HUES6 (cell line): ENCODE measurements around the gene BAHD1.

Experiments
- H3K27ac ChIP-seq: 2 replicates; pipeline ENCODE4 v1.7.0; 2013; ENCODE audit warnings: low read depth, mild to moderate bottlenecking, low read length, inconsistent platforms
- H3K27me3 ChIP-seq: 2 replicates; pipeline ENCODE4 v1.6.1; 2013; ENCODE audit warnings: low read length; ENCODE audit not compliant: control insufficient read depth, insufficient read depth
- H3K36me3 ChIP-seq: 2 replicates; pipeline ENCODE4 v1.6.1; 2013; ENCODE audit warnings: low read length; ENCODE audit not compliant: control insufficient read depth, insufficient read depth
- H3K4me1 ChIP-seq: 2 replicates; pipeline ENCODE4 v1.6.1; 2013; ENCODE audit warnings: low read length; ENCODE audit not compliant: control insufficient read depth, insufficient read depth
- H3K4me3 ChIP-seq: 2 replicates; pipeline ENCODE4 v1.5.1; 2013; ENCODE audit warnings: low read depth, low read length
- H3K9ac ChIP-seq: one replicate; pipeline ENCODE4 v1.6.1; 2013; ENCODE audit warnings: mild to moderate bottlenecking, low read length
- H3K9me3 ChIP-seq: 2 replicates; pipeline ENCODE4 v1.6.1; 2013; ENCODE audit warnings: low read depth, low read length; ENCODE audit not compliant: control insufficient read depth, insufficient read depth

The BAHD1 gene

DNA sequence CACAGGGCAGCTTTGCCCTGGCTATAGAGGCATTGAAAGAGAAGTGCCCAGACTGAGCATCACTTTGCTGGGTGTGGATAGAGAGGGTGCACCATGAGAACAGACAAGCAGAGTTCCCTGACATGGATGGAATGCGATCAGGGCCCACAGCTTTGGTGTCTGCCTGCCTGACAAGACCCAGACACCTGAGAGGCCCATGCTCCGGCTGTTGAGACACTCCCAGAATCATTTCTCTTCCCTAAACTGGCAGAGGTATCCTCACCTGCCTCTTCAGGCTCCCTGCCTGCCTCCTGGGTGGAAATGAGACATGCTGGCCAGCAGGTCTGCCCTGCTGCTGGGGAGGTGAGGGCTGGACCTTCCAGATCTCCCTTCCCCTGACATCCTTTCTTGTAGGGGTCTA lies 19.7 kb downstream of the BAHD1 start:
- no peaks in the 10 kb centered on the region for H3K27me3 ChIP-seq
- H3K4me3 ChIP-seq, result no peak overlapping the region
- no peaks in the 10 kb centered on the region for H3K9me3 ChIP-seq
- no peak overlapping the region for H3K27ac ChIP-seq
- peaks cover 70% of the 10 kb centered on the region for H3K36me3 ChIP-seq
- H3K9ac ChIP-seq, result no peak overlapping the region
- peaks cover 16% of the 10 kb centered on the region for H3K4me1 ChIP-seq

DNA sequence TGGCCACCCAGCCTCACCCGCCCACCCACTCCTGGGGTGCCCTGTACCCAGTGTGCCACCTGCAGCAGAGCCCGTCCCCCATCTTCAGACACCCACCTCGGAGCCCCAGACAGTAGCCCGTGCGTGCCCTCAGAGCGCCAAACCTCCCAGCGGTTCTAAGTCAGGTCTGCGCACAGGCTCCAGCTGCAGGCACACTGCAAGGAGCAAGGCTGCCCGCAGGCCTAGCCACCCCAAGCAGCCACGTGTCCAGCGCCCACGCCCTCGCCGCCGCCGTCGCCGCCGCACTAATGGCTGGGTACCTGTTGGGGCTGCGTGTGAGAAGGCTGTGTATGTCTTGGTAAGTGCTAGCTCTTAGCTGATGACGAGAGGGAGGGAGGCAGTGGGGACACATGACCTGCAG lies 21.2 kb downstream of the BAHD1 start:
- H3K27me3 ChIP-seq, result no peaks in the 10 kb centered on the region
- H3K9me3 ChIP-seq, result no peaks in the 10 kb centered on the region
- H3K27ac ChIP-seq, result no peak overlapping the region
- peaks cover 85% of the 10 kb centered on the region for H3K36me3 ChIP-seq
- no peak overlapping the region for H3K9ac ChIP-seq
- no peak overlapping the region for H3K4me3 ChIP-seq
- H3K4me1 ChIP-seq, result peaks cover 1% of the 10 kb centered on the region; the same call in 1 of the 2 replicates

DNA sequence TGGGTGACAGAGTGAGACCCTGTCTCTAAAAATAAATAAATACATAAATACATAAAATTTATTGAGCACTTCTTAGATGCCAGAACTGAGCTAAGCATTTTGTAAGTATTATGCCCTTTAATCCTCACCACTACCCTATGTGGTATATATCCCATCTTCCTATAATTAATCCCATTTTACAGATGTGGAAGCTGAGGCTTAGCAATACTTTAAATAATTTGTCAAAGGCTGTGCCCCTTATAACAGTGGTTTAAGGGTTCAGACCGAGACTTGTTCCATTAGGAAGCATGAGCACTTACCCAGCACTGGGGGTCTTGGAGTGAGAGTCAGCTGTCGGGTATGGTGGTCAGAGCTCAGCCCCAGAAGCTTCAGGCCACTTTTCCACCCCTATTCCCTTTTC lies 22.5 kb downstream of the BAHD1 start:
- Histone ChIP-seq H3K36me3 (peaks cover 87% of the 10 kb centered on the region), H3K27me3 (no peaks in the 10 kb centered on the region), H3K9me3 (no peaks in the 10 kb centered on the region), H3K9ac (no peak overlapping the region), H3K4me1 (no peaks in the 10 kb centered on the region), H3K4me3 (no peak overlapping the region), H3K27ac (no peak overlapping the region)

DNA sequence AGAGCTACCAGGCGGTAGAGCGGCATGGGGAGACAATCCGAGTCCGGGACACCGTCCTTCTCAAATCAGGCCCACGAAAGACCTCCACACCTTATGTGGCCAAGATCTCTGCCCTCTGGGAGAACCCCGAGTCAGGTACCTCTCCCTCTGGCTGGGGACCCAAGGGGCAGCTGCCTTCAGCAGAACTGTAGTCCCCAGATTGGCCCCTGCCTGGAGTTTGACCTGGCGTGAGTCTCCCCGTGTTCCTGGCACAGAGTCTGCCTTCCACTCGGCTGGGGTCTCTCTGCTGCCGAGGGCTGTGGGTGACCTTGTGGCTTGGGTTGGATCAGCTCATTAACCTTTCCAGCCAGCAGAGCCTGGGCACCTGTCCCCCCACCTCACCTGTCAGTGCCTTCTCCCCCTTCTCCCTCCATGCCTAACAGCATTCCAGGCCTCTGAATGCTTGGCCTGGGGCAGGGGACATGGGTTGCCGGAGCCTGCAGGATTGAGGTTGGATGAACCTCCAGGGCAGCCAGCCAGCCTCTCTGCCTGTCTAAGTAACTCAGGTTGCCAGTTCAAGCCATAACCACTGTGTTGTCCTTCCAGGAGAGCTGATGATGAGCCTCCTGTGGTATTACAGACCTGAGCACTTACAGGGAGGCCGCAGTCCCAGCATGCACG lies 23.3 kb downstream of the BAHD1 start:
- no peaks in the 10 kb centered on the region for H3K27me3 ChIP-seq
- no peak overlapping the region for H3K4me3 ChIP-seq
- H3K36me3 ChIP-seq, result peaks cover 82% of the 10 kb centered on the region
- no peak overlapping the region for H3K27ac ChIP-seq
- no peaks in the 10 kb centered on the region for H3K9me3 ChIP-seq
- no peaks in the 10 kb centered on the region for H3K4me1 ChIP-seq
- no peak overlapping the region for H3K9ac ChIP-seq

DNA sequence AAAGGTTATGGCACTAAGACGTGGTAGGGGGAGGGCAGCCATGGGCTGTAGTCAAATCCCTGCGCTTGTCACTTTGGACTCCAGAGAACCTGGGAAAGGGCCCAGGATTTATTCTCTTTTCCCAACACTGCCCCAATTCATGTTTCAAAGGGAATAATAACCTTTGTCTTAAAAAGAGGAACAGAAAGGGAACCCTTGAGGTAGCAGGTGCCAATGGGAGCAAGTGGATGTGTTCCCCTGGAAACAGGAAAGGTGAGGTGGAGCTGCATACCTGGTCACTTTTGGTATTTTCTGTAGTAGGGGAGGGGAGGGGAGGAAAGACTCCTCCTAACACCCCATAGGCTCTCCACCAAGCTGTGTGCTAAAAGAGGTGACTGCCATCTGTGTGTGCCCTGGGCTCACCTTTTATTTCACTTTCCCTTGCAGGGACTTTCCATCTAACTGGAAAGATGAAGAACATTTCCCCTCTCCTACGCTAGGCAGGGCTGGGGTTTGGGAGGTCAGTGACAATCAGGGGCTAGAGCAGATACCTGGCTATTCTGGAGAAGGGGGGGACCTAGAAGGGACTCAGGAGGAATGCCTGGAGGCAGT lies 23.9 kb downstream of the BAHD1 start:
- Histone ChIP-seq H3K4me3 (no peak overlapping the region), H3K9me3 (no peaks in the 10 kb centered on the region), H3K36me3 (peaks cover 76% of the 10 kb centered on the region), H3K27me3 (no peaks in the 10 kb centered on the region), H3K4me1 (peaks cover 4% of the 10 kb centered on the region; the same call in 1 of the 2 replicates), H3K27ac (no peak overlapping the region), H3K9ac (no peak overlapping the region)

DNA sequence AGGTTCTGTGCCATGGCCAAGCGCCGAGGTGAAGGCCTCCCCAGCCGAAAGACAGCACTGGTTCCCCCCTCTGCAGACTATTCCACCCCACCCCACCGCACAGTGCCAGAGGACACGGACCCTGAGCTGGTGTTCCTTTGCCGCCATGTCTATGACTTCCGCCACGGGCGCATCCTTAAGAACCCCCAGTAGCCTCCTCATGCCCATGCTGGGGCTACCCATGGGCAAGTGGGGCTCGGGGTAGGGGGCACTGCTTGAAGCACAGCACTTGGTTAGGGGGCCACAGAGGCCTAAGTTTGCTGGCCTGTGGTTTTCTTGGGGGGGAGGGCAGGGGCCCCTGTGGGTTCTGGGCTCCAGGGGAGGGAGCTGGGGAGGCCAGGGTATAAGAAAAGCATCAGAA lies 25.2 kb downstream of the BAHD1 start:
- H3K27ac ChIP-seq, result no peak overlapping the region
- H3K4me3 ChIP-seq, result no peak overlapping the region
- H3K9me3 ChIP-seq, result no peaks in the 10 kb centered on the region
- peaks cover 11% of the 10 kb centered on the region for H3K4me1 ChIP-seq
- H3K27me3 ChIP-seq, result no peaks in the 10 kb centered on the region
- no peak overlapping the region for H3K9ac ChIP-seq
- peaks cover 63% of the 10 kb centered on the region for H3K36me3 ChIP-seq

DNA sequence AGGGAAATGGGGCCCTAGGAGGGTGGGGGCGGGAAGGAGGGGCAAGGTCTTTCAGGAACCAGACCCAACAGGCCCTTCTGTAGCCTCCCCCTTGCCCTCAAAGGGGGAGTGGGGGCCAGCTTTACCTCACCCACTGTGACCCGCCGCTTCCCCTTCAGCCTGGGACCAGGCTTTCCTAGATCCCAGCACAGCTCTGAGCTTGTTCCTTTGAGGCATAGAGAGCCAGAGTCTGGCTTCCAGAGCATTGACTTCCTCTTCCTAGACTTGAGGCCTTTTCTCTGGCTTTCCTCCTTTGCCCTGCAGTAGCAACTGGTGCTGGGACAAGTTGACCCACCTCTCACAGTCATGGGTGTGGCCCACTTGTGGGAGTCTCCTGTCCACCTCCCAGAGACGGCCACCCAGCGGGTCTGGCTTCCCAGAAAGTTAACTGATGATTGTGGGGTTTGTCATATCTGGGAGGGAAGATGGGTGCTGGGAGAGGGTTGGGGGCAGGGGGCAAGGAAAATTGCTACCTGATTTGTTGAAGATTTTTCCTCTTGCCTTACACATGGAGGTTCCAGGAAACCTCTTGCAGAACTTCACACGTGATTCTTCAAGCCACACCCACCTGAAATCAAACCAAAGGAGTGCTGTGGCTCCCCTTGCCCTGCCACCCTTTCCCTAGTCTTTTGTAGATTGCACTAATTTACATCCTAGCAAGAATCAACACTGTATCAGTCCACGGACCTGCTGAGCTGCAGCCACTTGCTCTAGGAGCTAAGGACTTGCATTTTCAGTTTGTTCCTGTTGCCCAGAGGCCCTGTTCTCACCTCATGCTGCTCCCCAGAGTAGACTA lies 25.9 kb downstream of the BAHD1 start:
- H3K9ac ChIP-seq, result no peak overlapping the region
- H3K9me3 ChIP-seq, result no peaks in the 10 kb centered on the region
- peaks cover 58% of the 10 kb centered on the region for H3K36me3 ChIP-seq
- H3K4me3 ChIP-seq, result no peak overlapping the region
- H3K4me1 ChIP-seq, result peaks cover 13% of the 10 kb centered on the region
- H3K27ac ChIP-seq, result no peak overlapping the region
- H3K27me3 ChIP-seq, result no peaks in the 10 kb centered on the region

DNA sequence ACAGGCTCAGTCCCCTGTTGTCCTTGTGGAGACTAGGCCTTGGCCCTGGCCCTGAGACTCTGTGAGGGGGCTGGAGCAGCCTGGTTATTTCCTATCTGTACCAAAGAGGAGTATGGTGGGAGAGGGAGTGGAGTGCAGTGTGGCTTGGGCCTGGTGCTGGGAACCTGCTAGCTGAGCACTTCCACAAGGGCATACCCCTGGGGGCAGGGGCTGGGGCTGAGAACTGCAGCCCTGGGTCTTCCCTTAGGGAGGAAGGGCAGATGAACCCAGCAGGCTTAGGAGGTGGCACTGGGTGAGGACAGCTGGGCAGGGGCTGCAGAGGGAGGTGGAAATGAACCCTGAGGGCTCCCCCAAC lies 26.5 kb downstream of the BAHD1 start:
- no peak overlapping the region for H3K27ac ChIP-seq
- H3K9ac ChIP-seq, result no peak overlapping the region
- peaks cover 5% of the 10 kb centered on the region; the same call in 1 of the 2 replicates for H3K27me3 ChIP-seq
- H3K4me3 ChIP-seq, result no peak overlapping the region
- peaks cover 19% of the 10 kb centered on the region for H3K4me1 ChIP-seq
- no peaks in the 10 kb centered on the region for H3K9me3 ChIP-seq
- peaks cover 52% of the 10 kb centered on the region for H3K36me3 ChIP-seq

DNA sequence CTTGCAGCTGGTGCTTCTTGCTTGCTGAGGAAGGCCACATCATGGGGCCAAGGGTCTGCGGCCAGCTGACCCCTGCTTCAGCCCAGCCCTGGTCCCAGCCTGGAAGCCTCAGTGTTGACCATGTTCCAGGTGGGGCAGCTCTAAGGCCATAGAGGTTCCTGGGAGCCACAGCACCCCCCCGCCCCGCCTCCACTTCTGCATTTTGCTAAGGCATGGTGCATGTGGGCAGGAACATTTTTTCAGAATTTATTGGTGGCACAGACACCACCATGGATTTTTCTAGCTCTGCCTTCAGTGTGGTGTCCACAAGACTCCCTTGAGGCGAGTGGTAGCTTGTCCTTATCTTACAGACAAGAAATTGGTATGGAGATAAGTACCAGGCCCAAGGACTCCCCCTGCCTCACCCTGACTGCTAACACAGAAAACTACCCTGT lies 28.2 kb downstream of the BAHD1 start:
- no peak overlapping the region for H3K9ac ChIP-seq
- H3K4me1 ChIP-seq, result peaks cover 22% of the 10 kb centered on the region

DNA sequence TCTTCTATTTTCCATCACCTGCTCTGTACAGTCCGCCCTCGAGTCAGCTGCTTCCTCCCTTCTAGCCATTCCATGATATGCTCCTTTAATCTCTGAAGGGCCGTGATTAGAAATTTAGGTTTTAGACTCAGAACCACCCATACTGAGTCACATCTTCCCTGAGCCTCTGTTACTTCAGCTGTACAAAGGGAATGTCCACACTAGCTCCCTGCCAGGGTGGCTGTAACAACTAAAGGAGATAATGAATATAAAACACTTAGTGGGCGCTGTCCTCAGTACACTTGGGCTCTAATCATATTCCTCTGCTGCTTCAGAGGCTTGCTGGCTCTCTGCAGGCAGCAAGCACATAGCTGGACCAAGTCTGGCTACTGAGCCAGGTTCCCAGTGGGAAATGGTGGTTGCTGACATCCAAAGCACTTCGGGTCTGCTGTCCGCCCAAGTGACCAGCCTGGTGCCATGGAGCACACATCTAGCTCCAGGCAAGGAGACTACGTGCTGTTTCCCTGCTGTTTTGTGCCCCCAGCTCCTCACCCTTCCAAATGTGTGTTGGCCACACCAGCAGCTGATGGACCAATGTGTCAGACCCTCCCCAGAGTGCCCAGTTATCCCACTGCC lies 29.1 kb downstream of the BAHD1 start:
- Histone ChIP-seq H3K4me3 (peak overlapping the region; percentile 46), H3K9ac (peak overlapping the region; percentile 58), H3K36me3 (peaks cover 29% of the 10 kb centered on the region), H3K4me1 (peaks cover 22% of the 10 kb centered on the region), H3K27ac (no peak overlapping the region), H3K27me3 (peaks cover 6% of the 10 kb centered on the region; the same call in 1 of the 2 replicates), H3K9me3 (no peaks in the 10 kb centered on the region)

More for the DNA sequence above, 28.2 kb downstream of the BAHD1 start:
- Histone ChIP-seq H3K27ac (no peak overlapping the region), H3K9me3 (no peaks in the 10 kb centered on the region), H3K36me3 (peaks cover 39% of the 10 kb centered on the region), H3K27me3 (peaks cover 6% of the 10 kb centered on the region; the same call in 1 of the 2 replicates), H3K4me3 (no peak overlapping the region)
